LNCAP (cell line): ENCODE results near the gene WBP11.

Experiments used
- CTCF ChIP-seq: fragments of 450-650 bp; IDR thresholded peaks from 2 replicates; pipeline ENCODE4 v1.5.1; 2017; ENCODE audit warnings: mild to moderate bottlenecking

Gene WBP11

DNA sequence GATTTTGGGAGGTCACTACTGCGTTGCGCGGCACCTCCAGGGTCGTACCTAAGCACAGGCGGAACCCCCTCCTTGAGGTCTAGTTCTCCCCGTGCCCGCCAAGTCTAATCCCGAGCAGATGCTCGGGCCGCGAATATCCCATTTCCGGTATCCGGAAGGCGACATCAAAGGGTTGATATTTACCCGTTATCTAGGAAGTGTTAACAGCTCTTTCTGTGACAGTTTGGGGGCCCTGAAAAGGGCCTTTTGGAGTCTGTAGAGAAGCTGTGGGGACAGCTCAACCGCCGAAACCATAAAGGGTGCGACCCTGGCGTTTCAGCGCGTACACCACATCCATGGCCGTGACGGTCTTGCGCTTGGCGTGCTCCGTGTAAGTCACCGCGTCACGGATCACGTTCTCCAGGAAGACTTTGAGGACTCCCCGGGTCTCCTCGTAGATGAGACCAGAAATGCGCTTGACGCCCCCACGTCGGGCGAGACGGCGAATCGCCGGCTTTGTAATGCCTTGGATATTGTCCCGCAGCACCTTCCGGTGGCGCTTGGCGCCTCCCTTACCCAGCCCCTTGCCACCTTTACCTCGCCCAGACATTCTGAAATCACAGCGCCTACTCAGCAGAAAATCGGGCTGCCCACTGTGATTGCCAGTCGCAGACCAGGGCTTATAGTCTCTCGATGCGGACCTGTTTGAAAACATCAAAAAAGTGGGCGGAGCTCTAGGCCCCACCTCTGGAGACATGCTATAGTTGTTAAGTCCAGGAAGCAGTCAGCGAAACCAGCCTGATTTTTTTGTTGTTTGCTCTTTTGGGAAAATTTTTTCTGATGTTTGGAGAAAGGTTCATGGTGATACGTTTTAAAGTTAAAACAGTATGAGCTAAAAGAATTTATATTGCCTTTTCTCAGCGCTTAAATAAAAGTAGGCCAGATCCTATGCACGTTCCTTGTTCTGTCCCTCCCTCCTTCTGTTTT is 32.5 kb downstream of the WBP11 start:
- TF ChIP-seq CTCF, result no peak

GRCh38 chr12:14769969-14770495 is 33.2 kb downstream of the WBP11 start:
- TF ChIP-seq CTCF, result peak; percentile 64

DNA sequence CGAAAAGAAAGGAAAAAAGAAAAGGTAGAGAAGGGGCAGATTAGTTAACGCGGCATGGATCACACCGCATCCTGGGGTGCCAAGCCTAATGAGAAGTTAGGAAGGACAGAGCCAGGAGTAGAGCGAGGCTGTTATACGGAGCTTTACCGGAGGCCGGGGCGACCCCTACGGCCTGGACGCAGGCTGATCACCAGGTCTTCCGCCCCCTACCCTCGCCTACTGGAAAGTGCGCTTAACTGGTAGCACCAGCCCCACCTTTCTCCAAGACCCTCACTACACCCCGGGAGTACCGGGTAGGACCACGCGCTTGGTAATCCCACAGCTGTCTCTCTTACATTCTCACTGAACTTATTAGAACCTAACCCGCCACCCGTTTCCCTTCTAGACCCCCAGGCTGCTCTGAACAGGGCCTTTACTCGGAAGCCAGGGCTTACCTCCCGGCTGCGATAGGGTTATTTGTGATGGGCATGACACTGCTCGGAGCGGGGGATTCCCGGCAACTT is 33.8 kb downstream of the WBP11 start:
- no peak for TF ChIP-seq CTCF

- no peak for TF ChIP-seq CTCF
These were observed 34.4 kb downstream of the WBP11 start for GRCh38 chr12:14768823-14769405.

DNA sequence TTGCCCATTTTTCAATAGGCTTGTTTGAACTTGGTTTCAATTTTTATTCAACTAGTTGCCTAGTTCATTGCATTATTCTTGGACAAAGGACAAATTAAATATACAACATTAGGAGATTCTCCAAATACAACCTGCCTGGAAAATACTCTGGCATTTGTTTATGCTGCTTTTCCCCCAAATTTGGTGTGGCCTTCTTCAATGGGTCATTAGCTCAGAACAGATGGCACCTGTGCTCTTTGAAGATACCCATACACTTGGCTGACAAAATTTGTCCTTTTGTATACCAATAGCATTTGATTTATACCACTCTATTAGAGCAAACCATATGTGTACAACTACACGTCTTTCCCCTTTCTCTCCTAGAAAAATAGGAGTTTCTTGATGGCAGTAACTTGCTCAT is 35.7 kb downstream of the WBP11 start:
- TF ChIP-seq CTCF, result no peak

GRCh38 chr12:14766649-14767215 is 36.5 kb downstream of the WBP11 start:
- no peak for TF ChIP-seq CTCF

- no peak for TF ChIP-seq CTCF
These were observed 37.9 kb downstream of the WBP11 start for GRCh38 chr12:14765398-14765797.
